Ovary (tissue), 9 donors: ENCODE data around the gene TRRAP. TPM values are rescaled to one million over a fixed set of nuclear protein-coding genes. Genes with fewer than 3 reads are reported as not detected.
A peak's percentile ranks its signal among the peaks of the same experiment; 100 is the strongest.

Experiments used
- DNase-seq, 5 donors: peaks; one replicate each; pipeline ENCODE4 v3.0.0-alpha.2; 2019 to 2020
- H3K27ac ChIP-seq, 2 donors: fragments of 200-600 bp; one replicate each; pipeline versions ENCODE4 v1.5.1 to v1.8.0; 2019 to 2022
- H3K27me3 ChIP-seq: fragments of 200-600 bp; one replicate; pipeline ENCODE4 v1.8.0; 2022
- H3K36me3 ChIP-seq: fragments of 200-600 bp; sonication (generic); one replicate; pipeline ENCODE4 v1.5.1; 2019
- H3K4me1 ChIP-seq: one replicate; pipeline ENCODE4 v1.8.1; 2013; ENCODE audit warnings: mild to moderate bottlenecking, moderate library complexity; ENCODE audit not compliant: insufficient read depth
- H3K4me3 ChIP-seq: fragments of 200-600 bp; sonication (generic); one replicate; pipeline ENCODE4 v1.5.1; 2017
- H3K9me3 ChIP-seq, 2 donors: fragments of 200-600 bp in 1 of 2; sonication (generic) in 1 of 2; one replicate each; pipeline versions ENCODE4 v1.5.1 to v1.8.1; 2013 to 2019; ENCODE audit warnings: mild to moderate bottlenecking in 1 of 2, moderate library complexity in 1 of 2
- EP300 ChIP-seq: sonication (generic); formaldehyde crosslinking; IDR thresholded peaks from one replicate; pipeline ENCODE4 v1.6.1; 2017; ENCODE audit warnings: antibody characterized with exemption
- POLR2A ChIP-seq: fragments of 450-650 bp; IDR thresholded peaks from one replicate; pipeline ENCODE4 v1.6.1; 2017; ENCODE audit warnings: antibody characterized with exemption, mild to moderate bottlenecking, moderate library complexity
- WGBS, 3 donors: extraction: QIAGEN DNeasy Blood & Tissue Kit in 1 of 3; methylation state at CpG; one replicate each; pipeline versions ENCODE4 v1.1.5 to v1.1.7; 2013 to 2017; 5-methylcytosine and 5-hydroxymethylcytosine counted together
- intact Hi-C, 4 donors: fragments of 100-400 bp; cut with DNase I; formaldehyde crosslinking; loops; one replicate each; pipeline versions ENCODE4 v1.11.0 to v1.15.1; 2022 to 2023
- polyA plus RNA-seq, 2 donors: library from polyadenylated mRNA; stranded (reverse); fragments of 200-250 nt in 1 of 2; fragments of 350-450 nt in 1 of 2; fragmentation: Illumina TruSeq in 1 of 2; extraction: RNeasy Lipid Tissue Mini Kit (QIAGEN cat#74804) in 1 of 2; gene quantifications; one replicate each; pipeline ENCODE4 v1.2.3, GENCODE V29; 2013 to 2014
- total RNA-seq, 7 donors: library from RNA; depleted of rRNA in 2 of 7; stranded (reverse); fragments of >200 nt in 2 of 7; fragmentation: NEBNext Ultra II Directional in 3 of 7; extraction: Animal tissue kit (Norgen Biotek cat#: 25700) in 3 of 7; gene quantifications; one replicate each; pipeline versions ENCODE4 v1.1.0 to v1.2.4, GENCODE V29; 2016 to 2023
- TF ChIP-seq, protein P1 (sequence below), 3 donors: fragments of 450-650 bp in 2 of 3; fragments of 200-600 bp in 1 of 3; IDR thresholded peaks; one replicate each; pipeline versions ENCODE4 v1.5.1 to v1.8.0; 2016 to 2022; ENCODE audit warnings: antibody characterized with exemption in 3 of 3, mild to moderate bottlenecking in 1 of 3
- donor health status: DM: no; HTN: no; CAD: no; lungs with moderate emphysema.
- donor health status: DM: no; HTN: no; CAD: no.
- donor health status: Bipolar disorder and iron deficiency.
- donor health status: DM: yes; HTN: yes; CAD: no.
- donor health status: DM: no; HTN: no; CAD: no.
- donor health status: DM: yes; HTN: yes; CAD: no.

Gene TRRAP
- total and polyA plus RNA-seq, 9 donors: 15.9 to 47.9 (median 36.6) TPM

DNA sequence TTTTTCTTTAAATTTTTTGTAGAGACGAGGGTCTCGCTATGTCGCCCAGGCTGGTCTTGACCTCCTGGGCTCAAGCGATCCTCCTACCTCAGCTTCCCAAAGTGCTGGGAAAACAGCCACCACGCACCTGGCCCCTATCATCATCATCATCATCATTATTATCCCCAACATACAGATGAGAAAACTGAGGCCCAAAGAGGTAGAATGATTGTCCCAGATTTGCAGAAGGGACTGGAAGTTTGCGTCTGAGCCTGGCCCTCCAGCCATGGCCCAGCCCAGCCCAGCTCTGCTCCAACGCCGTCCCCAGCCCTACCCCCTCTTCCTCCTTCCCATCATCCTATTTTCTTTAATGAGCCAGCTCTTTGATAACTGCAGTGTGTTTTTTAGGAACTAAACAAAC lies 43.4 kb upstream of the TRRAP start:
- no peak overlapping the region for H3K27ac ChIP-seq
- WGBS, 3 donors: 63 to 69% (median 66%) methylated on average over 8 of the region's 8 CpGs

DNA sequence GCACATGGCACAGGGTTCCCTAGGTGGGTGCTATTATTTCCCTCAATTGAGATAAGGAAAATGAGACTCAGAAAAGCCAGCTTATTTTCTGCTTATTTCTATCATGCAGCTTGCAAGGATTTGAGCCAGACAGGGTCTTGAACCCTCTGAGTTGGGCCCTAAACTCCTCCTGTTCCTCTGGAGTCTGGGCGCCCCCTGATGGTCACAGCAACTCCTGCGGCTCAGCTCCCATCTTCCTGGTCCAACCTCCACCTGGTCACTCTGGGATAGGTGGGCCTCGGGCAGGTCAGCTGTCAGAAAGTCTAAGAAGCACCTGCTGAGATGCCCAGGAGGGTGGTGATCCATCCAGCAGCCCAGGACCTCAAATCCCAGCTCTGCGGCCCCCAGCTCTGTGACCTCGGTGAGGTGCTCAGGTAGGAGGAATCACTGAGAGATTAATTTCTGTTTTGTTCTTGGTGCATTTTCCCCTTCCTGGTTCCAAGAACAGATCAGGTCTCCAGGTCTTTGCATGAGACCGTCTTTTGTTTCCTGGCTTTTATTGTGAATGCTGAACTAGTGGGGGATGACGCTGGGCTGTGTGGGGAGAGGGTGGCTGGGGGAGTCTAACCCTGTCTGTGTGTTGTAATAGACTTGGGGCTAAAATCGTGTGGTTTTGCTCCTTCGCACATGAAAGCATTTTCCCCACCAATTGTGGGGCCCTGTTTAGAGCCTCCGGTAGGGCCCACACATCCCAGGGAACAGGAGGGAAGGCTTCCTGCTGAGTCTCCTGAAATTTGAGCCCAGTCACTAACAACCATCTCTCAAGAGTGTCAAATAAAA lies 41.3 kb upstream of the TRRAP start:
- intact Hi-C loops: no loop called here
- peak in 1 of 5 donors; percentile 32 for DNase-seq

More for the DNA sequence above, 43.4 kb upstream of the TRRAP start:
- no peaks in the 10 kb centered on the region for H3K4me1 ChIP-seq
- H3K9me3 ChIP-seq: no peaks in the 10 kb centered on the region
- no peak for TF ChIP-seq EP300
- no peak for TF ChIP-seq POLR2A
- TF ChIP-seq, protein P1, sequence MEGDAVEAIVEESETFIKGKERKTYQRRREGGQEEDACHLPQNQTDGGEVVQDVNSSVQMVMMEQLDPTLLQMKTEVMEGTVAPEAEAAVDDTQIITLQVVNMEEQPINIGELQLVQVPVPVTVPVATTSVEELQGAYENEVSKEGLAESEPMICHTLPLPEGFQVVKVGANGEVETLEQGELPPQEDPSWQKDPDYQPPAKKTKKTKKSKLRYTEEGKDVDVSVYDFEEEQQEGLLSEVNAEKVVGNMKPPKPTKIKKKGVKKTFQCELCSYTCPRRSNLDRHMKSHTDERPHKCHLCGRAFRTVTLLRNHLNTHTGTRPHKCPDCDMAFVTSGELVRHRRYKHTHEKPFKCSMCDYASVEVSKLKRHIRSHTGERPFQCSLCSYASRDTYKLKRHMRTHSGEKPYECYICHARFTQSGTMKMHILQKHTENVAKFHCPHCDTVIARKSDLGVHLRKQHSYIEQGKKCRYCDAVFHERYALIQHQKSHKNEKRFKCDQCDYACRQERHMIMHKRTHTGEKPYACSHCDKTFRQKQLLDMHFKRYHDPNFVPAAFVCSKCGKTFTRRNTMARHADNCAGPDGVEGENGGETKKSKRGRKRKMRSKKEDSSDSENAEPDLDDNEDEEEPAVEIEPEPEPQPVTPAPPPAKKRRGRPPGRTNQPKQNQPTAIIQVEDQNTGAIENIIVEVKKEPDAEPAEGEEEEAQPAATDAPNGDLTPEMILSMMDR (IDR thresholded peaks at IDR 0.05): no peak
- H3K36me3 ChIP-seq: no peaks in the 10 kb centered on the region
- H3K4me3 ChIP-seq: no peak overlapping the region
- no peaks in the 10 kb centered on the region for H3K27me3 ChIP-seq
- intact Hi-C loops: no loop called here
- DNase-seq: no peak

DNA sequence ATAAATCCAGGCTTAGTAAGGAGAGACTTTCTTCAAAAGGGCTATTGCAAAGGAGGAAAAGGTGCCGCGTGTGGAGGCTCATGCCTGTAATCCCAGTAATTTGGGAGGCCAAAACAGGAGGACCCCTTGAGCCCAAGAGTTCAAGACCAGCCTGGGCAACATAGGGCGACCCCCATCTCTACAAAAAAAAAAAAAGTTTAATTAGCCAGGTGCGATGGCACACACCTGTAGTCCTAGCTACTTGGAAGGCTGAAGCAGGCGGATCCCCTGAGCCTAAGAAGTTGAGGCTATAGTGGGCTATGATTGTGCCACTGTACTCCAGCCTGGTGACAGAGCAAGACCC lies 40.7 kb upstream of the TRRAP start:
- DNase-seq: no peak
- H3K36me3 ChIP-seq: no peaks in the 10 kb centered on the region
- TF ChIP-seq EP300 (no peak), POLR2A (no peak)
- TF ChIP-seq, protein P1 (IDR thresholded peaks at IDR 0.05): no peak
- H3K27me3 ChIP-seq: no peaks in the 10 kb centered on the region
- no peak overlapping the region for H3K4me3 ChIP-seq
- H3K4me1 ChIP-seq: peaks cover 1% of the 10 kb centered on the region
- intact Hi-C loops: no loop called here
- no peak overlapping the region for H3K27ac ChIP-seq
- H3K9me3 ChIP-seq: no peaks in the 10 kb centered on the region
- 59 to 75% (median 69%) methylated on average over 5 of the region's 5 CpGs for whole genome bisulfite sequencing, 3 donors

More for the DNA sequence above, 41.3 kb upstream of the TRRAP start:
- Histone ChIP-seq H3K4me1 (peaks cover 1% of the 10 kb centered on the region), H3K9me3 (no peaks in the 10 kb centered on the region), H3K4me3 (no peak overlapping the region), H3K27me3 (no peaks in the 10 kb centered on the region), H3K36me3 (no peaks in the 10 kb centered on the region), H3K27ac (no peak overlapping the region)
- TF ChIP-seq, protein P1 (IDR thresholded peaks at IDR 0.05): no peak
- TF ChIP-seq POLR2A: no peak
- WGBS, 3 donors: 29 to 33% (median 30%) methylated on average over 10 of the region's 10 CpGs

GRCh38 chr7:98840096-98840495 lies 38.2 kb upstream of the TRRAP start:
- H3K4me3 ChIP-seq: no peak overlapping the region
- peaks cover 1% of the 10 kb centered on the region for H3K4me1 ChIP-seq
- no peaks in the 10 kb centered on the region for H3K27me3 ChIP-seq
- no peak for DNase-seq
- H3K27ac ChIP-seq: no peak overlapping the region
- TF ChIP-seq, protein P1 (IDR thresholded peaks at IDR 0.05): no peak
- no peak for TF ChIP-seq POLR2A
- H3K9me3 ChIP-seq: no peaks in the 10 kb centered on the region
- 68 to 74% (median 73%) methylated on average over 11 of the region's 11 CpGs for WGBS, 3 donors
- intact Hi-C loops: loop anchor here (5.0 to 10.0 kb wide), 2 partner anchors 405 to 408 kb away; no protein-coding TSS in a partner anchor
- H3K36me3 ChIP-seq: no peaks in the 10 kb centered on the region
